ENCODE results near the gene ZNF784.
A peak's percentile ranks its signal among the peaks of the same experiment; 100 is the strongest.

ZNF784 gene

DNA sequence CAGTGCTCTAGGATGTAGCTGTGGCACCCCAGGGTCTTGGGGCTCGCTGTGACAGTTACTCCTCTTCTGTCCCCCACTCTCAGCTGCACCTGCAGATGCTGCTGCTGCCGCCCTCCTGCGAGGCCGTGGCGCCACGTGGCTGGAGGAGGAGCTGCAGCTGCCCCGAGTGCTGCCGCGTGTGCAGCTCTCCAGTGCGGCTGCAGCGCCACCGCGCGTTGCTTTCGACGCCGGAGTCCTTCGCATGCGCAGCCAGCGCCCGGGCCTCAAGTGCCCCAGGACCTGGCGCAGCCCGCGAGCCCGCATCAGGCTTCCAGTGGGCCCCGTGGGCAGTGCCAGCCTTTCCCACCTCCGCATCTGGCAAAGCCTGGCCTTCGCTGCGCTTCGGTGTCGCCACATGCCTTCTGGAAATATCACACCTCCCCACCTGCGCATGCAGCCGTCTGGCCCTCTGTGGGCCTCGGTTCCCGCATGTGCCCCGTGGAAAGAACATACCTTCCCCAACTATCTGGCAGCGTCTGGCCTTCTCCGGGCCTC is 15.7 kb upstream of the ZNF784 start:
- H3K79me2 ChIP-seq (ENCODE audit: low read length), result peaks cover 50% of the 10 kb centered on the region
- H3F3A ChIP-seq (ENCODE audit: insufficient read depth, low read length), result peaks cover 25% of the 10 kb centered on the region
- H3K36me3 ChIP-seq (replicated peaks; ENCODE audit: insufficient read depth, low read length), result no peaks in the 10 kb centered on the region
- H3K4me1 ChIP-seq (ENCODE audit: low read length), result peaks cover 42% of the 10 kb centered on the region
- H3K27me3 ChIP-seq (replicated peaks; ENCODE audit: insufficient read depth, low read length), result no peaks in the 10 kb centered on the region
- H3K4me2 ChIP-seq (ENCODE audit: low read depth, low read length), result peak overlapping the region; percentile 97
- no peaks in the 10 kb centered on the region for H3K9me2 ChIP-seq (replicated peaks; ENCODE audit: insufficient read depth, low read length)
- H3K9me3 ChIP-seq (replicated peaks; ENCODE audit: insufficient read depth, low read length), result no peaks in the 10 kb centered on the region
- no peaks in the 10 kb centered on the region for H4K20me1 ChIP-seq (ENCODE audit: insufficient read depth, low read length)
- peak overlapping the region; percentile 90 for H3K4me3 ChIP-seq (ENCODE audit: low read length)
- H3K9ac ChIP-seq (ENCODE audit: low read length), result peak overlapping the region; percentile 78; the same call in 1 of the 2 replicates
- TF ChIP-seq EZH2phosphoT487 (IDR thresholded peaks at IDR 0.05; ENCODE audit: low read length) (no peak), EZH2 (optimal IDR thresholded peaks at IDR 0.05; ENCODE audit: low read depth, low read length) (no peak)
- TF ChIP-seq, protein P1, sequence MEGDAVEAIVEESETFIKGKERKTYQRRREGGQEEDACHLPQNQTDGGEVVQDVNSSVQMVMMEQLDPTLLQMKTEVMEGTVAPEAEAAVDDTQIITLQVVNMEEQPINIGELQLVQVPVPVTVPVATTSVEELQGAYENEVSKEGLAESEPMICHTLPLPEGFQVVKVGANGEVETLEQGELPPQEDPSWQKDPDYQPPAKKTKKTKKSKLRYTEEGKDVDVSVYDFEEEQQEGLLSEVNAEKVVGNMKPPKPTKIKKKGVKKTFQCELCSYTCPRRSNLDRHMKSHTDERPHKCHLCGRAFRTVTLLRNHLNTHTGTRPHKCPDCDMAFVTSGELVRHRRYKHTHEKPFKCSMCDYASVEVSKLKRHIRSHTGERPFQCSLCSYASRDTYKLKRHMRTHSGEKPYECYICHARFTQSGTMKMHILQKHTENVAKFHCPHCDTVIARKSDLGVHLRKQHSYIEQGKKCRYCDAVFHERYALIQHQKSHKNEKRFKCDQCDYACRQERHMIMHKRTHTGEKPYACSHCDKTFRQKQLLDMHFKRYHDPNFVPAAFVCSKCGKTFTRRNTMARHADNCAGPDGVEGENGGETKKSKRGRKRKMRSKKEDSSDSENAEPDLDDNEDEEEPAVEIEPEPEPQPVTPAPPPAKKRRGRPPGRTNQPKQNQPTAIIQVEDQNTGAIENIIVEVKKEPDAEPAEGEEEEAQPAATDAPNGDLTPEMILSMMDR (IDR thresholded peaks at IDR 0.05; ENCODE audit: low read length), result no peak
- no peak overlapping the region for H3K27ac ChIP-seq (ENCODE audit: low read length)
- H2AFZ ChIP-seq (ENCODE audit: low read length), result peak overlapping the region; percentile 37
- DNase-seq, result no peak

DNA sequence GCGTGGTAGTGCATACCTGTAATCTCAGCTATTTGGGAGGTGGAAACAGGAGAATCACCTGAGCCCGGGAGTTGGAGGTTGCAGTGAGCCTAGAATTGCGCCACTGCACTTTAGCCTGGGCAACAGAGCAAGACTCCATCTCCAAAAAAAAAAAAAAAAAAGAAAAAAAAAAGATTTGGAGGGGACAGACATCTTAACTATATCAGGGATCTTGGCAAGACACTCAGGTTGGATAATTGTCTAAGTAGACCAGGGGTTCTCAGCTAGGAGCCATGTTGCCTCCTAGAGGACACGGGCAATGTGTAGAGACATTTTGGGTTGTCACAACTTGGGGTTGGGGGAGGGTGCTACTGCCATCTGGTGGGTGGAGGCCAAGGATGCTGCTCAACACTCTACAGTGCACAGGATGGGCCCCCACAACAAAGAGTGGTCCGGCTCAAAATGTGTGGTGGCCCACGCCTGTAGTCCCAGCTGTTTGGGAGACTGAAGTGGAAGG is 14.5 kb upstream of the ZNF784 start:
- Histone ChIP-seq H3K27ac (ENCODE audit: low read length) (no peak overlapping the region), H3K9me3 (replicated peaks; ENCODE audit: insufficient read depth, low read length) (no peaks in the 10 kb centered on the region), H3K9me2 (replicated peaks; ENCODE audit: insufficient read depth, low read length) (no peaks in the 10 kb centered on the region), H3K4me1 (ENCODE audit: low read length) (peaks cover 32% of the 10 kb centered on the region), H2AFZ (ENCODE audit: low read length) (no peak overlapping the region), H3K9ac (ENCODE audit: low read length) (no peak overlapping the region), H3K4me3 (ENCODE audit: low read length) (no peak overlapping the region), H3K36me3 (replicated peaks; ENCODE audit: insufficient read depth, low read length) (no peaks in the 10 kb centered on the region), H4K20me1 (ENCODE audit: insufficient read depth, low read length) (no peaks in the 10 kb centered on the region), H3K79me2 (ENCODE audit: low read length) (peaks cover 41% of the 10 kb centered on the region), H3K4me2 (ENCODE audit: low read depth, low read length) (no peak overlapping the region), H3F3A (ENCODE audit: insufficient read depth, low read length) (peaks cover 25% of the 10 kb centered on the region), H3K27me3 (replicated peaks; ENCODE audit: insufficient read depth, low read length) (no peaks in the 10 kb centered on the region)
- TF ChIP-seq, protein P1 (IDR thresholded peaks at IDR 0.05; ENCODE audit: low read length), result peak; percentile 65
- TF ChIP-seq EZH2phosphoT487 (IDR thresholded peaks at IDR 0.05; ENCODE audit: low read length) (no peak), EZH2 (optimal IDR thresholded peaks at IDR 0.05; ENCODE audit: low read depth, low read length) (no peak)
- peak; percentile 75 for DNase-seq

DNA sequence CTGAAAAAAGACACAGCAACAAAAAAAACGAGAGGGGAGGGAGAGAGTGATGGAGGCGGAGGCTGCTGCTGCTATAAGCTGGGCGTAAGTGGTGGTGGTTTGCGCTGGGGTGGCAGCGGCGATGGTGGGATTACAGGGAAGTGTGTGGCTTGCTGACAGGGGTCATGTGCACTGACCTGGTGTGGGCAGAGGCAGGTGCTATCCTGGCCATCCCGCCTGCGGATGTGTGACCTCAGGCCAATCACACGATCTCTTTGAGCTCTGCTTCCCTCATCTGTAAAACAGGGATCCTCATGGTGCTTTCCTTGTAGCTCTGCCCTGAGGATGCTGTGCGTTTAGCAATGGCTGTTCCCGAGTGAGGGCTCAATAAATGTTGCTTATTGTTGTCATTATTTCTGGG is 13.2 kb upstream of the ZNF784 start:
- peaks cover 24% of the 10 kb centered on the region for H3K4me1 ChIP-seq (ENCODE audit: low read length)
- H3K9me3 ChIP-seq (replicated peaks; ENCODE audit: insufficient read depth, low read length), result no peaks in the 10 kb centered on the region
- no peak overlapping the region for H3K9ac ChIP-seq (ENCODE audit: low read length)
- no peaks in the 10 kb centered on the region for H3K27me3 ChIP-seq (replicated peaks; ENCODE audit: insufficient read depth, low read length)
- H3K4me2 ChIP-seq (ENCODE audit: low read depth, low read length), result no peak overlapping the region
- H3K79me2 ChIP-seq (ENCODE audit: low read length), result peaks cover 39% of the 10 kb centered on the region
- no peak overlapping the region for H2AFZ ChIP-seq (ENCODE audit: low read length)
- no peaks in the 10 kb centered on the region for H3K9me2 ChIP-seq (replicated peaks; ENCODE audit: insufficient read depth, low read length)
- no peak overlapping the region for H3K4me3 ChIP-seq (ENCODE audit: low read length)
- DNase-seq, result no peak
- H3K27ac ChIP-seq (ENCODE audit: low read length), result no peak overlapping the region
- TF ChIP-seq, protein P1 (IDR thresholded peaks at IDR 0.05; ENCODE audit: low read length), result no peak
- TF ChIP-seq EZH2 (optimal IDR thresholded peaks at IDR 0.05; ENCODE audit: low read depth, low read length), result no peak
- H3F3A ChIP-seq (ENCODE audit: insufficient read depth, low read length), result peaks cover 30% of the 10 kb centered on the region
- no peaks in the 10 kb centered on the region for H3K36me3 ChIP-seq (replicated peaks; ENCODE audit: insufficient read depth, low read length)
- H4K20me1 ChIP-seq (ENCODE audit: insufficient read depth, low read length), result no peaks in the 10 kb centered on the region
